Measurements from ENCODE around the gene PIGN.

Gene PIGN

GRCh38 chr18:62186774-62187542 lies at the start of gene PIGN, which contains the start of gene RELCH:
Gene PIGN (minus strand): TSS chr18:62187056. CDS start chr18:62161353, 25,703 bp downstream.
Gene RELCH (plus strand): TSS chr18:62187255. CDS start chr18:62187506, 251 bp downstream.
- DNase-seq (ENCODE audit: low spot score in 2 of 2), result peak; percentile 78 to 94
- Mint-ChIP-seq H3K36me3 (peaks cover 31% of the 10 kb centered on the region), H3K4me1 (peaks cover 40% of the 10 kb centered on the region), H3K4me3 (peak within 1 kb of the TSS; percentile 99), H3K27ac (peak within 1 kb of the TSS; percentile 97), H3K9me3 (no peaks in the 10 kb centered on the region)
- peak; percentile 94 for ATAC-seq

GRCh38 chr18:62236252-62236651 lies 49.4 kb upstream of the PIGN start:
- Mint-ChIP-seq H3K4me3 (no peak overlapping the region), H3K4me1 (peaks cover 19% of the 10 kb centered on the region), H3K9me3 (no peaks in the 10 kb centered on the region), H3K27ac (no peak overlapping the region), H3K36me3 (peaks cover 52% of the 10 kb centered on the region)
- DNase-seq (ENCODE audit: low spot score in 2 of 2) (no peak), ATAC-seq (no peak)

- ATAC-seq (no peak), DNase-seq (ENCODE audit: low spot score in 2 of 2) (no peak)
- Mint-ChIP-seq H3K27ac (no peak overlapping the region), H3K4me1 (no peaks in the 10 kb centered on the region), H3K4me3 (no peak overlapping the region), H3K9me3 (no peaks in the 10 kb centered on the region), H3K36me3 (peaks cover 98% of the 10 kb centered on the region)
These were observed 39.2 kb upstream of the PIGN start for GRCh38 chr18:62226047-62226446.

GRCh38 chr18:62224229-62224628 lies 37.4 kb upstream of the PIGN start:
- no peak for ATAC-seq
- H3K36me3 Mint-ChIP-seq, result peaks cover 86% of the 10 kb centered on the region

GRCh38 chr18:62214790-62215189 lies 27.9 kb upstream of the PIGN start:
- ATAC-seq (no peak), DNase-seq (ENCODE audit: low spot score in 2 of 2) (no peak)
- Mint-ChIP-seq H3K4me3 (no peak overlapping the region), H3K36me3 (peaks cover 21% of the 10 kb centered on the region), H3K4me1 (peaks cover 16% of the 10 kb centered on the region), H3K27ac (no peak overlapping the region), H3K9me3 (no peaks in the 10 kb centered on the region)

More at GRCh38 chr18:62224229-62224628, 37.4 kb upstream of the PIGN start:
- DNase-seq (ENCODE audit: low spot score in 2 of 2), result no peak
- no peaks in the 10 kb centered on the region for H3K4me1 Mint-ChIP-seq
- no peaks in the 10 kb centered on the region for H3K9me3 Mint-ChIP-seq
- H3K27ac Mint-ChIP-seq, result no peak overlapping the region
- H3K4me3 Mint-ChIP-seq, result no peak overlapping the region

- no peak for ATAC-seq
- no peak overlapping the region for H3K4me3 Mint-ChIP-seq
- no peaks in the 10 kb centered on the region for H3K9me3 Mint-ChIP-seq
- no peak for DNase-seq (ENCODE audit: low spot score in 2 of 2)
- H3K36me3 Mint-ChIP-seq, result peaks cover 21% of the 10 kb centered on the region
- peaks cover 24% of the 10 kb centered on the region for H3K4me1 Mint-ChIP-seq
- H3K27ac Mint-ChIP-seq, result no peak overlapping the region
These were observed 24.5 kb upstream of the PIGN start for GRCh38 chr18:62211325-62211828.

- peaks cover 21% of the 10 kb centered on the region for H3K36me3 Mint-ChIP-seq
- H3K4me3 Mint-ChIP-seq, result no peak overlapping the region
- no peak for ATAC-seq
- no peak overlapping the region for H3K27ac Mint-ChIP-seq
- H3K9me3 Mint-ChIP-seq, result no peaks in the 10 kb centered on the region
- no peak for DNase-seq (ENCODE audit: low spot score in 2 of 2)
- H3K4me1 Mint-ChIP-seq, result peaks cover 24% of the 10 kb centered on the region
These were observed 23.3 kb upstream of the PIGN start for GRCh38 chr18:62210138-62210537.

GRCh38 chr18:62209046-62209445 lies 22.2 kb upstream of the PIGN start:
- no peak for ATAC-seq
- no peak overlapping the region for H3K4me3 Mint-ChIP-seq
- H3K4me1 Mint-ChIP-seq, result peaks cover 24% of the 10 kb centered on the region
- peaks cover 16% of the 10 kb centered on the region for H3K36me3 Mint-ChIP-seq
- DNase-seq (ENCODE audit: low spot score in 2 of 2), result no peak
- no peak overlapping the region for H3K27ac Mint-ChIP-seq
- no peaks in the 10 kb centered on the region for H3K9me3 Mint-ChIP-seq

GRCh38 chr18:62206593-62206992 lies 19.7 kb upstream of the PIGN start:
- Mint-ChIP-seq H3K4me1 (peaks cover 24% of the 10 kb centered on the region), H3K27ac (no peak overlapping the region), H3K9me3 (no peaks in the 10 kb centered on the region), H3K4me3 (no peak overlapping the region), H3K36me3 (no peaks in the 10 kb centered on the region)
- ATAC-seq, result no peak
- no peak for DNase-seq (ENCODE audit: low spot score in 2 of 2)

GRCh38 chr18:62205824-62206223 lies 19.0 kb upstream of the PIGN start:
- H3K4me1 Mint-ChIP-seq, result peaks cover 24% of the 10 kb centered on the region
- ATAC-seq, result no peak
- no peaks in the 10 kb centered on the region for H3K9me3 Mint-ChIP-seq

GRCh38 chr18:62201870-62202269 lies 15.0 kb upstream of the PIGN start:
- DNase-seq (ENCODE audit: low spot score in 2 of 2) (no peak), ATAC-seq (no peak)
- H3K4me3 Mint-ChIP-seq, result no peak overlapping the region
- H3K36me3 Mint-ChIP-seq, result peaks cover under 1% of the 10 kb centered on the region
- H3K27ac Mint-ChIP-seq, result no peak overlapping the region
- H3K9me3 Mint-ChIP-seq, result no peaks in the 10 kb centered on the region
- peaks cover 15% of the 10 kb centered on the region for H3K4me1 Mint-ChIP-seq

More at GRCh38 chr18:62205824-62206223, 19.0 kb upstream of the PIGN start:
- DNase-seq (ENCODE audit: low spot score in 2 of 2), result no peak
- no peaks in the 10 kb centered on the region for H3K36me3 Mint-ChIP-seq
- H3K27ac Mint-ChIP-seq, result no peak overlapping the region
- no peak overlapping the region for H3K4me3 Mint-ChIP-seq

GRCh38 chr18:62200121-62200914 lies 13.5 kb upstream of the PIGN start:
- H3K4me1 Mint-ChIP-seq, result peaks cover 29% of the 10 kb centered on the region
- H3K9me3 Mint-ChIP-seq, result no peaks in the 10 kb centered on the region
- no peak overlapping the region for H3K27ac Mint-ChIP-seq
- DNase-seq (ENCODE audit: low spot score in 2 of 2), result no peak
- H3K4me3 Mint-ChIP-seq, result no peak overlapping the region
- no peak for ATAC-seq
- H3K36me3 Mint-ChIP-seq, result peaks cover 9% of the 10 kb centered on the region

GRCh38 chr18:62199629-62200028 lies 12.8 kb upstream of the PIGN start:
- Mint-ChIP-seq H3K27ac (no peak overlapping the region), H3K4me1 (peaks cover 32% of the 10 kb centered on the region)
- no peak for ATAC-seq

GRCh38 chr18:62198259-62198658 lies 11.4 kb upstream of the PIGN start:
- ATAC-seq, result peak; percentile 82
- Mint-ChIP-seq H3K36me3 (peaks cover 9% of the 10 kb centered on the region), H3K27ac (no peak overlapping the region), H3K9me3 (no peaks in the 10 kb centered on the region), H3K4me3 (no peak overlapping the region), H3K4me1 (peaks cover 40% of the 10 kb centered on the region)
- DNase-seq (ENCODE audit: low spot score in 2 of 2), result no peak

More at GRCh38 chr18:62199629-62200028, 12.8 kb upstream of the PIGN start:
- no peak for DNase-seq (ENCODE audit: low spot score in 2 of 2)
- Mint-ChIP-seq H3K4me3 (no peak overlapping the region), H3K9me3 (no peaks in the 10 kb centered on the region), H3K36me3 (peaks cover 9% of the 10 kb centered on the region)

- Mint-ChIP-seq H3K27ac (no peak overlapping the region), H3K9me3 (no peaks in the 10 kb centered on the region), H3K4me1 (peaks cover 53% of the 10 kb centered on the region), H3K4me3 (no peak overlapping the region), H3K36me3 (peaks cover 9% of the 10 kb centered on the region)
- no peak for ATAC-seq
- no peak for DNase-seq (ENCODE audit: low spot score in 2 of 2)
These were observed 10.1 kb upstream of the PIGN start for GRCh38 chr18:62196980-62197379.

Measured in stimulated activated effector memory CD8-positive, alpha-beta T cell treated with anti-CD3 and anti-CD28 coated beads, Interleukin-12 subunit alpha, Interleukin-12 subunit beta, amount 100 ng/mL, for 72 hours (primary cell).